Progenitor cell of endocrine pancreas (in vitro differentiated cells): Measurements from ENCODE around the gene NFKBIZ. TPM values are rescaled to one million over a fixed set of nuclear protein-coding genes. Genes with fewer than 3 reads are reported as not detected.

Source experiments
- DNase-seq: peaks from one replicate; pipeline ENCODE4 v3.0.0; 2021; ENCODE audit warnings: low spot score; ENCODE audit not compliant: unreplicated experiment
- H3K27ac Mint-ChIP-seq: 2 replicates; pipeline ENCODE4 v1.8.0; 2021; ENCODE audit warnings: mild to moderate bottlenecking, moderate library complexity, mixed read lengths
- H3K27me3 Mint-ChIP-seq: 2 replicates; pipeline ENCODE4 v1.8.0; 2021; ENCODE audit warnings: mixed read lengths
- H3K36me3 Mint-ChIP-seq: 2 replicates; pipeline ENCODE4 v1.8.0; 2022; ENCODE audit warnings: mixed read lengths; ENCODE audit not compliant: insufficient read depth
- H3K4me1 Mint-ChIP-seq: 2 replicates; pipeline ENCODE4 v1.8.0; 2021; ENCODE audit warnings: low read depth, mixed read lengths
- H3K4me3 Mint-ChIP-seq: 2 replicates; pipeline ENCODE4 v1.8.0; 2021; ENCODE audit warnings: low read depth, mild to moderate bottlenecking, moderate library complexity, mixed read lengths
- H3K9me3 Mint-ChIP-seq: 2 replicates; pipeline ENCODE4 v1.8.0; 2021; ENCODE audit warnings: low read depth, mixed read lengths
- CTCF ChIP-seq: fragments of 200-600 bp; sonication (generic); IDR thresholded peaks from one replicate; pipeline ENCODE4 v1.5.0; 2021; ENCODE audit warnings: antibody characterized with exemption, mild to moderate bottlenecking; ENCODE audit not compliant: unreplicated experiment
- total RNA-seq: library from RNA; stranded (reverse); gene quantifications from 2 replicates; pipeline ENCODE4 v1.2.1, GENCODE V29; 2021

Gene NFKBIZ
- total RNA-seq, 1 donor from 2014 or later = 13.3 TPM

- no peak for TF ChIP-seq CTCF
- H3K4me3 Mint-ChIP-seq = no peak overlapping the region
- H3K9me3 Mint-ChIP-seq = peaks cover 6% of the 10 kb centered on the region
- no peaks in the 10 kb centered on the region for H3K36me3 Mint-ChIP-seq
- H3K4me1 Mint-ChIP-seq = peaks cover 2% of the 10 kb centered on the region
- peaks cover 2% of the 10 kb centered on the region for H3K27me3 Mint-ChIP-seq
- no peak for DNase-seq
- no peak overlapping the region for H3K27ac Mint-ChIP-seq
Measured at GRCh38 chr3:101840066-101840465, 9.2 kb upstream of the NFKBIZ start.

- Mint-ChIP-seq H3K36me3 (no peaks in the 10 kb centered on the region), H3K27me3 (no peaks in the 10 kb centered on the region), H3K9me3 (peaks cover 6% of the 10 kb centered on the region), H3K4me3 (no peak overlapping the region), H3K4me1 (peaks cover 2% of the 10 kb centered on the region), H3K27ac (no peak overlapping the region)
- no peak for DNase-seq
- TF ChIP-seq CTCF = no peak
Measured at GRCh38 chr3:101842245-101842934, 6.9 kb upstream of the NFKBIZ start.

GRCh38 chr3:101842935-101843330, 6.4 kb upstream of the NFKBIZ start:
- no peak overlapping the region for H3K27ac Mint-ChIP-seq
- peaks cover 6% of the 10 kb centered on the region for H3K4me1 Mint-ChIP-seq
- DNase-seq = no peak
- no peaks in the 10 kb centered on the region for H3K27me3 Mint-ChIP-seq
- no peak overlapping the region for H3K4me3 Mint-ChIP-seq
- TF ChIP-seq CTCF = no peak
- no peaks in the 10 kb centered on the region for H3K36me3 Mint-ChIP-seq
- H3K9me3 Mint-ChIP-seq = peaks cover 6% of the 10 kb centered on the region

- DNase-seq = no peak
- TF ChIP-seq CTCF = no peak
- H3K27ac Mint-ChIP-seq = no peak overlapping the region
Measured at GRCh38 chr3:101845425-101845824, 3.9 kb upstream of the NFKBIZ start.

GRCh38 chr3:101846709-101847108, 2.6 kb upstream of the NFKBIZ start:
- Mint-ChIP-seq H3K27ac (no peak overlapping the region), H3K36me3 (peaks cover 3% of the 10 kb centered on the region)

More at GRCh38 chr3:101845425-101845824, 3.9 kb upstream of the NFKBIZ start:
- Mint-ChIP-seq H3K9me3 (peaks cover 6% of the 10 kb centered on the region), H3K27me3 (no peaks in the 10 kb centered on the region), H3K4me1 (peaks cover 17% of the 10 kb centered on the region), H3K4me3 (no peak overlapping the region), H3K36me3 (no peaks in the 10 kb centered on the region)

More at GRCh38 chr3:101846709-101847108, 2.6 kb upstream of the NFKBIZ start:
- H3K4me3 Mint-ChIP-seq = no peak overlapping the region
- DNase-seq = no peak
- peaks cover 29% of the 10 kb centered on the region for H3K4me1 Mint-ChIP-seq
- no peak for TF ChIP-seq CTCF
- no peaks in the 10 kb centered on the region for H3K27me3 Mint-ChIP-seq
- peaks cover 6% of the 10 kb centered on the region for H3K9me3 Mint-ChIP-seq
